Stomach (tissue), 4 donors: ENCODE measurements around the gene PROZ.
A peak's percentile ranks its signal among the peaks of the same experiment; 100 is the strongest.

Experiments
- EP300 ChIP-seq: sonication (generic); formaldehyde crosslinking; IDR thresholded peaks from one replicate; pipeline ENCODE4 v1.6.1; 2017; ENCODE audit warnings: antibody characterized with exemption
- POLR2A ChIP-seq, 4 donors: fragments of 450-650 bp; IDR thresholded peaks; one replicate each; pipeline ENCODE4 v1.6.1; 2016; ENCODE audit warnings: antibody characterized with exemption in 4 of 4, control low read depth in 2 of 4, mild to moderate bottlenecking in 1 of 4, moderate library complexity in 1 of 4
- POLR2AphosphoS5 ChIP-seq, 3 donors: sonication (generic); formaldehyde crosslinking; IDR thresholded peaks; one replicate each; pipeline ENCODE4 v1.6.1; 2016; ENCODE audit warnings: antibody characterized with exemption in 3 of 3
- TF ChIP-seq, protein P1 (sequence below), 7 experiments: fragments of 450-650 bp in 4 of 7; fragments of 200-600 bp in 3 of 7; sonication (generic) in 3 of 7; IDR thresholded peaks; one replicate each; pipeline ENCODE4 v1.5.1; 2016 to 2019; ENCODE audit warnings: antibody characterized with exemption in 7 of 7, control low read depth in 2 of 7, mild to moderate bottlenecking in 1 of 7

DNA sequence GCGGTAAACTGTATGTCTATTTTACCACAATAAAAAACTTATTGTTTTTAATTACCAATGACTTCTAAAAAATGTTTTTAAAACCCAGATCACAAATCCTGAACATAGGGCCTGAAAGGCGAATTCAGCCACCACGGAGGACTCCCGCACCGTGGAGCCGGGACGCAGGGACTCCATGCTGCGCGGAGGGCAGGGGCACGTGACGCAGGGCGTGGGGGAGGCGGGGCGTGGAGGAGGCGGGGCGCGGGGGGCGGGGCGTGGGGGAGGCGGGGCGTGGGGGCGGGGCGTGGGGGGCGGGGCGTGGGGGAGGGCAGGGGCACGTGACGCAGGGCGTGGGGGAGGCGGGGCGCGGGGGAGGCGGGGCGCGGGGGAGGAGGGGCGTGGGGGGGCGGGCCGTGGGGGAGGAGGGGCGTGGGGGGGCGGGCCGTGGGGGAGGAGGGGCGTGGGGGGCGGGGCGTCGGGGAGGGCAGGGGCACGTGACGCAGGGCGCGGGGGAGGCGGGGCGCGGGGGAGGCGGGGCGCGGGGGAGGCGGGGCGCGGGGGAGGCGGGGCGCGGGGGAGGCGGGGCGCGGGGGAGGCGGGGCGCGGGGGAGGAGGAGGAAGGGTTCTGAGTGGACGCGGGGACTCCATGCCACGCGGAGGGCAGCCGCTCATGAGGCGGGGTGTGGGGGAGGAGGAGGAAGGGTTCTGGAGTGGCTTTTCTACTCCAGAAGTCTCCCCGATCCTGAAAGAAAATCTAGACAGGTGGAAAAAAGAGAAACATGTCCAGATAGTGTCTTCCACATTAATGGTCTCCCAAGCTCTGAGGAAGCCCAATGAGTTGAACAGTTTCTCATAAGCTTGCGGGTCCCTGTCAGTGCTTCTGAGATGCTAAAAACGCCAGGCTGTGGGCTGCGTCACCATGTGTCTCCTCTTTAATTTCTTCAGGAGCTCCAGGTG, 4.4 kb upstream of the PROZ start:
- TF ChIP-seq POLR2A (IDR thresholded peaks at IDR 0.05), result no peak
- TF ChIP-seq, protein P1, sequence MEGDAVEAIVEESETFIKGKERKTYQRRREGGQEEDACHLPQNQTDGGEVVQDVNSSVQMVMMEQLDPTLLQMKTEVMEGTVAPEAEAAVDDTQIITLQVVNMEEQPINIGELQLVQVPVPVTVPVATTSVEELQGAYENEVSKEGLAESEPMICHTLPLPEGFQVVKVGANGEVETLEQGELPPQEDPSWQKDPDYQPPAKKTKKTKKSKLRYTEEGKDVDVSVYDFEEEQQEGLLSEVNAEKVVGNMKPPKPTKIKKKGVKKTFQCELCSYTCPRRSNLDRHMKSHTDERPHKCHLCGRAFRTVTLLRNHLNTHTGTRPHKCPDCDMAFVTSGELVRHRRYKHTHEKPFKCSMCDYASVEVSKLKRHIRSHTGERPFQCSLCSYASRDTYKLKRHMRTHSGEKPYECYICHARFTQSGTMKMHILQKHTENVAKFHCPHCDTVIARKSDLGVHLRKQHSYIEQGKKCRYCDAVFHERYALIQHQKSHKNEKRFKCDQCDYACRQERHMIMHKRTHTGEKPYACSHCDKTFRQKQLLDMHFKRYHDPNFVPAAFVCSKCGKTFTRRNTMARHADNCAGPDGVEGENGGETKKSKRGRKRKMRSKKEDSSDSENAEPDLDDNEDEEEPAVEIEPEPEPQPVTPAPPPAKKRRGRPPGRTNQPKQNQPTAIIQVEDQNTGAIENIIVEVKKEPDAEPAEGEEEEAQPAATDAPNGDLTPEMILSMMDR (IDR thresholded peaks at IDR 0.05), result no peak
- peak; percentile 66 to 90 (median 89) for TF ChIP-seq POLR2AphosphoS5 (IDR thresholded peaks at IDR 0.05)
- TF ChIP-seq EP300, result no peak
